GM06990 (cell line): ENCODE data around the gene ITPK1.

Experiments
- DNase-seq: peaks from one replicate; pipeline ENCODE4 v3.0.0-alpha.2; 2011; ENCODE audit not compliant: insufficient read length; ENCODE audit errors: extremely low read depth
- H3K27me3 ChIP-seq: replicated peaks from 2 replicates; pipeline ENCODE4 v1.6.0; 2011; ENCODE audit warnings: low read length; ENCODE audit not compliant: control insufficient read depth, insufficient read depth
- H3K36me3 ChIP-seq: 2 replicates; pipeline ENCODE4 v1.5.1; 2011; ENCODE audit warnings: low read length; ENCODE audit not compliant: control insufficient read depth, insufficient read depth
- H3K4me3 ChIP-seq: replicated peaks from 2 replicates; pipeline ENCODE4 v1.5.1; 2011; ENCODE audit warnings: low read depth, mild to moderate bottlenecking, control low read depth, low read length
- TF ChIP-seq, protein P1 (sequence below): IDR thresholded peaks from 2 replicates; pipeline ENCODE4 v1.5.1; 2011; ENCODE audit warnings: low read length, control low read depth, mild to moderate bottlenecking, inconsistent platforms; ENCODE audit not compliant: insufficient read depth, poor library complexity, severe bottlenecking

Gene ITPK1

DNA sequence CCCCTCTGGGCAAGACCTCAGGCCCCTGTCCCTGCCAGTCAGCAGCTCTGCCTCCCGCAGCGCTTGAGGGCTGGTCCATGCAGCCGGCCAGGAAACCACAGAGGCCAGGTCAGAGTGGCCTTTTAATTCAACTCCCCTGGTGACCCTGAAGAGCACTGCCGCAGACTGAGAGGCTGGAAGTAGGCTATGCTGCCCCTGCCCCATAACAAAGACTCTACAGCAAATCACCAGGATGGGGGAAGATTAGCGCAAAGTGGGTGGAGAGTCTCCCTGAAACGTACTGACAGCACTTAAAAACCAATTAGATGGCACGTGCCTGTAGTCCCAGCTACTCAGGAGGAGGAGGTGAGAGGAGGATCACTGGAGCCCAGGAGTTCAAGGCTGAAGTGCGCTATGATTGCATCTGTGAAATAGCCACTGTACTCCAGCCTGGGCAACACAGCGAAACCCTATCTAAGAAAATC, 70.5 kb downstream of the ITPK1 start:
- DNase-seq, result no peak
- no peaks in the 10 kb centered on the region for H3K27me3 ChIP-seq
- no peak overlapping the region for H3K4me3 ChIP-seq
- TF ChIP-seq, protein P1, sequence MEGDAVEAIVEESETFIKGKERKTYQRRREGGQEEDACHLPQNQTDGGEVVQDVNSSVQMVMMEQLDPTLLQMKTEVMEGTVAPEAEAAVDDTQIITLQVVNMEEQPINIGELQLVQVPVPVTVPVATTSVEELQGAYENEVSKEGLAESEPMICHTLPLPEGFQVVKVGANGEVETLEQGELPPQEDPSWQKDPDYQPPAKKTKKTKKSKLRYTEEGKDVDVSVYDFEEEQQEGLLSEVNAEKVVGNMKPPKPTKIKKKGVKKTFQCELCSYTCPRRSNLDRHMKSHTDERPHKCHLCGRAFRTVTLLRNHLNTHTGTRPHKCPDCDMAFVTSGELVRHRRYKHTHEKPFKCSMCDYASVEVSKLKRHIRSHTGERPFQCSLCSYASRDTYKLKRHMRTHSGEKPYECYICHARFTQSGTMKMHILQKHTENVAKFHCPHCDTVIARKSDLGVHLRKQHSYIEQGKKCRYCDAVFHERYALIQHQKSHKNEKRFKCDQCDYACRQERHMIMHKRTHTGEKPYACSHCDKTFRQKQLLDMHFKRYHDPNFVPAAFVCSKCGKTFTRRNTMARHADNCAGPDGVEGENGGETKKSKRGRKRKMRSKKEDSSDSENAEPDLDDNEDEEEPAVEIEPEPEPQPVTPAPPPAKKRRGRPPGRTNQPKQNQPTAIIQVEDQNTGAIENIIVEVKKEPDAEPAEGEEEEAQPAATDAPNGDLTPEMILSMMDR, result no peak
- H3K36me3 ChIP-seq, result no peaks in the 10 kb centered on the region

DNA sequence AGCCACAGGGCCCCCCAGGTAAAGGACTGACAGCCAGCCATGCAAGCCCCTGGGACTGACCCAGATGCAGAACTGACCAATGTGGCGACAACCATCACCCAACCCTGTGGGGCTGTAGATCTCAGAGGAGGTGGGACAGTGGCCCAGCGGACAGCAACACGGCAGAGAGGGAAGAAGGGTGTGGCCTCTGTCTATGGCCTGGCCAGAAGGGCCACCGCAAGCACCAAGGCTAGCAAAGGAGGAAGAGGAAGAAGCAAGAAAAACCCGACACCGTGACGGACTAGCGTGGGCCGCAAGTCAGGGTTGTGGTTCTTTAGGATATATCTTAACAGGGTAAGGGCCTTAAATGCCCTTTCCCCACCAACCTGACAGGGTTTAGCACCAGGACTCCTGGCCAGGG, 71.2 kb downstream of the ITPK1 start:
- DNase-seq, result no peak
- no peak overlapping the region for H3K4me3 ChIP-seq
- TF ChIP-seq, protein P1, result no peak
- H3K36me3 ChIP-seq, result no peaks in the 10 kb centered on the region
- no peaks in the 10 kb centered on the region for H3K27me3 ChIP-seq

DNA sequence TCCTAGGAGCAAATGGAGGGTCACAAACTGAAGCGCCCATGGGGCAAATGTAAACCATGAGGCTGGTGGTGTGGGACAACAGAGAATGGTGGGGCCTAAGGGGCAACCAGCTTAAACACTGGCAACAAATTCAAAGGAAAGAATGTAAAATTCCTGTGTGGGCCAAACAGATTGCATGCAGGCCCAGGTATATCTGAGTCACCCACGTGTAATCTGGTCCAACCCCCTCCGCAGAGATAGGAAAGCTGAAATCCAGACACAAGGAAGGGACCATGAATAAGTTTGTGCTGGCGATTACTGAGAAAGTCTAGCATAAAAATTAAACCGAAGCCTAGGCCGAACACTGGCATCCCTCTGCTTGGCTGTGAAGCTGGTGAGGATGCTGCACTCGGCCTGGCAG, 71.6 kb downstream of the ITPK1 start:
- no peaks in the 10 kb centered on the region for H3K36me3 ChIP-seq
- no peaks in the 10 kb centered on the region for H3K27me3 ChIP-seq
- no peak for DNase-seq
- no peak overlapping the region for H3K4me3 ChIP-seq
- TF ChIP-seq, protein P1, result no peak

DNA sequence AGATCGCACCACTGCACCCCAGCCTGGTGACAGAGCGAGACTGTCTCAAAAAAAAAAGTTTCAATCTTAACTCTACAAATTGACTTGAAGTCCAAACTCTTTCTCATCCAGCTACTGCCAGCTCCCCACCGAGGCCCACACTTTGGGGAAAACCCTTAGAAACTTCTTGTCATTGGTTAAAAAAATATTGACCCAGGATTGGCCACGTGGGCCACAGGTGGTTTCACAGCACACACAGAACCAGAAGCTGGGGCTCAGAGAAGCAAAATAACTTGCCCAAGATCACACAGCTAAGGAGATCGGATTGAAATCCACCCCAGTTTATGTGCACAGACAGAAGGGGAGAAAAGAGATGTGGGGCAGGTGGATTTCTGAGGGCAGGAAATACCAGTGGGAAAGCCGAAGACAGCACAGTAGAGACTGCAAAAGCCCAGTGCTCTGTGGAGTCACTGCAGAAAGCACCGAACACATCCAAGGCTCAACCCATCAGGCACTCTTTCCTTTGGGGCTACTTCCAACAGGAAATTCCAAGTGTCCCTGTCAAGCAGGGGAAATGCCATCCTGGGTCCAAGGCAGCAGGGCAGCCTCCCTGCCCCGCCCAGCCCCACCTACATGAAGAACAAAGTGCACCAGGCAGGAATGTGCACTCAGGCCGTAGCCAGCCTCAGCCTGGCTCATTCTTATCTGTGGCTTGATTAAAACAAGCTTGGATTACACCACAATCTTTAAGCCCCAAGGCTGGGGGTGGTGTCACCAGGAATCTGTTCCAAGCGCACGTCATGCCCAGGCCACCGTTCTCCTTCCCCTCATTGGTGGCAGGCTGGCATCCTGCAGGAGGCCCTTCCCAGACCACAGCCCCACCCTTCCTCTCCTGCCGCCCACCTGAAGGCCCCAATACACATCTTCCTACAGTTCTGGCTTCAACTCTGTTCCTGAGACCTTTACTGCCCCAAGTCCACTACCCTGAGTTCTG, 72.5 kb downstream of the ITPK1 start:
- no peak for DNase-seq
- Histone ChIP-seq H3K4me3 (no peak overlapping the region), H3K27me3 (no peaks in the 10 kb centered on the region), H3K36me3 (no peaks in the 10 kb centered on the region)
- TF ChIP-seq, protein P1, result no peak

DNA sequence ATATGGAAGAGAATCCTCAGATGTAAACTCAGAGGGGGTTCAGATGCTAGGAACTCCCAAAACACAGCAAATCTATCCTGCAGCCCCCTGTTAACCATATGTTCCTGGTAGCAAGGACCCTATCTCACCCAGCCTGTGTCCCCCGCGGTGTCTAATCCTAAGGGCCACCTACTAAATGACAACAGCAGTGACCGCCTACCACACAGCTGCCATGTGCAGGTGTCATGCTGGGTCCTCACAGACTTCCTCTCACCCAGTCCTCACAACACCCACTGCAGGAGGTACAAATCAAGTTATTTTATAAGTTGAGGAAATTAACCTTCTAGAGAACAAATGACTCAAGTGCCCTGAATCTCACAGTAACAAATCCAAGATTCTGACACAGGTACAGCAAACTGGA, 73.9 kb downstream of the ITPK1 start:
- no peak for DNase-seq
- no peaks in the 10 kb centered on the region for H3K27me3 ChIP-seq
- TF ChIP-seq, protein P1, result no peak
- H3K36me3 ChIP-seq, result no peaks in the 10 kb centered on the region
- H3K4me3 ChIP-seq, result no peak overlapping the region
